Measurements from ENCODE around the gene ZGLP1. TPM values are rescaled to one million over a fixed set of nuclear protein-coding genes. Genes with fewer than 3 reads are reported as not detected.

ZGLP1 gene
- total and polyA plus RNA-seq, 2 of the 13 experiments (the other 11 are each of a cell fraction or from before 2014, with no cell fraction given), result 2.4 to 3.0 TPM

DNA sequence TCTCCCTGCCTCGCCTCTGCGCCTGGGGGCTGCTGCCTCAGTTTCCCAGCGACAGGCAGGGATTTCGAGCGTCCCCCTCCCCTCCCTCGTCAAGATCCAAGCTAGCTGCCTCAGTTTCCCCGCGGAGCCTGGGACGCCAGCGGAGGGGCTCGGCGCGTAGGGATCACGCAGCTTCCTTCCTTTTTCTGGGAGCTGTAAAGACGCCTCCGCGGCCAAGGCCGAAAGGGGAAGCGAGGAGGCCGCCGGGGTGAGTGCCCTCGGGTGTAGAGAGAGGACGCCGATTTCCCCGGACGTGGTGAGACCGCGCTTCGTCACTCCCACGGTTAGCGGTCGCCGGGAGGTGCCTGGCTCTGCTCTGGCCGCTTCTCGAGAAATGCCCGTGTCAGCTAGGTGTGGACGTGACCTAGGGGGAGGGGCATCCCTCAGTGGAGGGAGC, 39.4 kb downstream of the ZGLP1 start (continued):
- TF ChIP-seq ZNF558 (CRISPR knock-in tag; IDR thresholded peaks at IDR 0.05; ENCODE audit: borderline replicate concordance), result no peak
- TF ChIP-seq, protein P1, sequence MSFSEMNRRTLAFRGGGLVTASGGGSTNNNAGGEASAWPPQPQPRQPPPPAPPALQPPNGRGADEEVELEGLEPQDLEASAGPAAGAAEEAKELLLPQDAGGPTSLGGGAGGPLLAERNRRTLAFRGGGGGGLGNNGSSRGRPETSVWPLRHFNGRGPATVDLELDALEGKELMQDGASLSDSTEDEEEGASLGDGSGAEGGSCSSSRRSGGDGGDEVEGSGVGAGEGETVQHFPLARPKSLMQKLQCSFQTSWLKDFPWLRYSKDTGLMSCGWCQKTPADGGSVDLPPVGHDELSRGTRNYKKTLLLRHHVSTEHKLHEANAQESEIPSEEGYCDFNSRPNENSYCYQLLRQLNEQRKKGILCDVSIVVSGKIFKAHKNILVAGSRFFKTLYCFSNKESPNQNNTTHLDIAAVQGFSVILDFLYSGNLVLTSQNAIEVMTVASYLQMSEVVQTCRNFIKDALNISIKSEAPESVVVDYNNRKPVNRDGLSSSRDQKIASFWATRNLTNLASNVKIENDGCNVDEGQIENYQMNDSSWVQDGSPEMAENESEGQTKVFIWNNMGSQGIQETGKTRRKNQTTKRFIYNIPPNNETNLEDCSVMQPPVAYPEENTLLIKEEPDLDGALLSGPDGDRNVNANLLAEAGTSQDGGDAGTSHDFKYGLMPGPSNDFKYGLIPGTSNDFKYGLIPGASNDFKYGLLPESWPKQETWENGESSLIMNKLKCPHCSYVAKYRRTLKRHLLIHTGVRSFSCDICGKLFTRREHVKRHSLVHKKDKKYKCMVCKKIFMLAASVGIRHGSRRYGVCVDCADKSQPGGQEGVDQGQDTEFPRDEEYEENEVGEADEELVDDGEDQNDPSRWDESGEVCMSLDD (CRISPR knock-in tag; IDR thresholded peaks at IDR 0.05; ENCODE audit: borderline replicate concordance), result no peak
- TF ChIP-seq REXO4 (CRISPR knock-in tag; IDR thresholded peaks at IDR 0.05; ENCODE audit: borderline replicate concordance), result no peak
- TF ChIP-seq, protein P2, sequence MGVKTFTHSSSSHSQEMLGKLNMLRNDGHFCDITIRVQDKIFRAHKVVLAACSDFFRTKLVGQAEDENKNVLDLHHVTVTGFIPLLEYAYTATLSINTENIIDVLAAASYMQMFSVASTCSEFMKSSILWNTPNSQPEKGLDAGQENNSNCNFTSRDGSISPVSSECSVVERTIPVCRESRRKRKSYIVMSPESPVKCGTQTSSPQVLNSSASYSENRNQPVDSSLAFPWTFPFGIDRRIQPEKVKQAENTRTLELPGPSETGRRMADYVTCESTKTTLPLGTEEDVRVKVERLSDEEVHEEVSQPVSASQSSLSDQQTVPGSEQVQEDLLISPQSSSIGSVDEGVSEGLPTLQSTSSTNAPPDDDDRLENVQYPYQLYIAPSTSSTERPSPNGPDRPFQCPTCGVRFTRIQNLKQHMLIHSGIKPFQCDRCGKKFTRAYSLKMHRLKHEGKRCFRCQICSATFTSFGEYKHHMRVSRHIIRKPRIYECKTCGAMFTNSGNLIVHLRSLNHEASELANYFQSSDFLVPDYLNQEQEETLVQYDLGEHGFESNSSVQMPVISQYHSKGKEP (CRISPR knock-in tag; IDR thresholded peaks at IDR 0.05), result no peak
- TF ChIP-seq, protein P3, sequence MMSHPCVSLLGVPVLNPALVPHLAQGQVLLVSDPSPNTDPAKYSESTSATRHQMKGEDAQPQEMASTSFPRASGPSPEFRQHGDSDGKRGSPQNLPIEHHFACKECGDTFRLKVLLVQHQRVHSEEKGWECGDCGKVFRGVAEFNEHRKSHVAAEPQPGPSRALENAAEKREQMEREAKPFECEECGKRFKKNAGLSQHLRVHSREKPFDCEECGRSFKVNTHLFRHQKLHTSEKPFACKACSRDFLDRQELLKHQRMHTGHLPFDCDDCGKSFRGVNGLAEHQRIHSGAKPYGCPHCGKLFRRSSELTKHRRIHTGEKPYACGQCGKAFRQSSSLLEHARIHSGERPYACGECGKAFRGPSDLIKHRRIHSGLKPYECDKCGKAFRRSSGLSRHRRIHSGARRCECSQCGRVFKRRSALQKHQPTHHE (CRISPR knock-in tag; IDR thresholded peaks at IDR 0.05; ENCODE audit: borderline replicate concordance), result no peak
- TF ChIP-seq, protein P4, sequence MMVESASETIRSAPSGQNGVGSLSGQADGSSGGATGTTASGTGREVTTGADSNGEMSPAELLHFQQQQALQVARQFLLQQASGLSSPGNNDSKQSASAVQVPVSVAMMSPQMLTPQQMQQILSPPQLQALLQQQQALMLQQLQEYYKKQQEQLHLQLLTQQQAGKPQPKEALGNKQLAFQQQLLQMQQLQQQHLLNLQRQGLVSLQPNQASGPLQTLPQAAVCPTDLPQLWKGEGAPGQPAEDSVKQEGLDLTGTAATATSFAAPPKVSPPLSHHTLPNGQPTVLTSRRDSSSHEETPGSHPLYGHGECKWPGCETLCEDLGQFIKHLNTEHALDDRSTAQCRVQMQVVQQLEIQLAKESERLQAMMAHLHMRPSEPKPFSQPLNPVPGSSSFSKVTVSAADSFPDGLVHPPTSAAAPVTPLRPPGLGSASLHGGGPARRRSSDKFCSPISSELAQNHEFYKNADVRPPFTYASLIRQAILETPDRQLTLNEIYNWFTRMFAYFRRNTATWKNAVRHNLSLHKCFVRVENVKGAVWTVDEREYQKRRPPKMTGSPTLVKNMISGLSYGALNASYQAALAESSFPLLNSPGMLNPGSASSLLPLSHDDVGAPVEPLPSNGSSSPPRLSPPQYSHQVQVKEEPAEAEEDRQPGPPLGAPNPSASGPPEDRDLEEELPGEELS (CRISPR knock-in tag; IDR thresholded peaks at IDR 0.05), result no peak
- no peak for TF ChIP-seq GPBP1L1 (CRISPR knock-in tag; IDR thresholded peaks at IDR 0.05)
- TF ChIP-seq ZNF674 (CRISPR knock-in tag; IDR thresholded peaks at IDR 0.05; ENCODE audit: low read depth), result no peak
- TF ChIP-seq ZNF780A (CRISPR knock-in tag; IDR thresholded peaks at IDR 0.05), result 0 out of 2 replicates have a peak, but pooled peaks have one; percentile 17
- TF ChIP-seq, protein P5, sequence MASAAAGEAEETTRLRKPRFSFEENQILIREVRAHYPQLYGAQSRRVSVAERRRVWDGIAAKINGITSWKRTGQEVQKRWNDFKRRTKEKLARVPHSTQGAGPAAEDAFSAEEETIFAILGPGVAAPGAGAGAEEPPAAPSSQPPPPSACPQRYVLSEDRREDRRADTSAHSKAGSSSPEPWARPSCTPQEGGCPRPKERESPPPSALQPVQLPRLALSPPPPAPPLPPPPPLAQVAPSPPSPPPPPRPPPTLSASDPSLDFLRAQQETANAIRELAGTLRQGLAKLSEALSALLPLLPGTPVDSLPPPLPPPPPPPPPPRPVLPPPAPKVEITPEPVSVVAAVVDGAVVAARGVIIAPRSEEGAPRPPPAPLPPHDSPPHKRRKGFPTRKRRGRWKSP (CRISPR knock-in tag; IDR thresholded peaks at IDR 0.05), result no peak
- TF ChIP-seq ZMAT3 (CRISPR knock-in tag; conservative IDR thresholded peaks at IDR 0.05), result no peak
- no peak for TF ChIP-seq ZFYVE20 (CRISPR knock-in tag; IDR thresholded peaks at IDR 0.05; ENCODE audit: borderline replicate concordance, low read depth)
- 0 out of 2 replicates have a peak, but pooled peaks have one; percentile 6 for TF ChIP-seq MEIS1 (CRISPR knock-in tag; IDR thresholded peaks at IDR 0.05; ENCODE audit: borderline replicate concordance)
- peak; percentile 31 for TF ChIP-seq AGO2 (optimal IDR thresholded peaks at IDR 0.05; ENCODE audit: low read depth, low read length)
- no peak for TF ChIP-seq FOXO1 (CRISPR knock-in tag; IDR thresholded peaks at IDR 0.05)
- no peak for TF ChIP-seq ASH2L (IDR thresholded peaks at IDR 0.05; ENCODE audit: insufficient read length, low read depth, low read length)
- no peak for TF ChIP-seq ZSCAN5A (CRISPR knock-in tag; IDR thresholded peaks at IDR 0.05; ENCODE audit: borderline replicate concordance)

All from HepG2 (cell line).